Astrocyte (in vitro differentiated cells and primary cell): Measurements from ENCODE around the gene RSKR. TPM values are rescaled to one million over a fixed set of nuclear protein-coding genes. Genes with fewer than 3 reads are reported as not detected.

ENCODE experiments used
- DNase-seq: peaks from one replicate; pipeline ENCODE4 v3.0.0-alpha.2; 2010; ENCODE audit warnings: low read depth
- FAIRE-seq: peaks from 2 replicates; lab custom pipeline; 2011; peaks lifted over from hg19 to GRCh38; lab: Jason Lieb, UNC
- H2AFZ ChIP-seq: 2 replicates; pipeline ENCODE4 v1.6.0; 2012; ENCODE audit warnings: low read depth, low read length, inconsistent platforms
- H3K27ac ChIP-seq: 2 replicates; pipeline ENCODE4 v1.5.1; 2011; ENCODE audit warnings: low read depth, low read length, inconsistent platforms
- H3K27me3 ChIP-seq: 2 replicates; pipeline ENCODE4 v1.6.0; 2011; ENCODE audit warnings: low read length, inconsistent platforms; ENCODE audit not compliant: insufficient read depth
- H3K36me3 ChIP-seq: 2 replicates; pipeline ENCODE4 v1.5.1; 2011; ENCODE audit warnings: low read length, inconsistent platforms; ENCODE audit not compliant: insufficient read depth
- H3K4me1 ChIP-seq: 2 replicates; pipeline ENCODE4 v1.5.1; 2011; ENCODE audit warnings: low read length, inconsistent platforms; ENCODE audit not compliant: insufficient read depth
- H3K4me2 ChIP-seq: 2 replicates; pipeline ENCODE4 v1.6.0; 2012; ENCODE audit warnings: low read length, inconsistent platforms
- H3K4me3 ChIP-seq: 2 replicates; pipeline ENCODE4 v1.5.1; 2011; ENCODE audit warnings: low read depth, mild to moderate bottlenecking, low read length, inconsistent platforms; ENCODE audit not compliant: insufficient read depth
- H3K79me2 ChIP-seq: 2 replicates; pipeline ENCODE4 v1.6.0; 2012; ENCODE audit warnings: mild to moderate bottlenecking, low read length, inconsistent platforms; ENCODE audit not compliant: insufficient read depth
- H3K9ac ChIP-seq: 2 replicates; pipeline ENCODE4 v1.6.0; 2012; ENCODE audit warnings: mild to moderate bottlenecking, low read length, inconsistent platforms
- H3K9me3 ChIP-seq: 2 replicates; pipeline ENCODE4 v1.5.1; 2012; ENCODE audit warnings: low read depth, mild to moderate bottlenecking, low read length, inconsistent platforms; ENCODE audit not compliant: insufficient read depth
- H4K20me1 ChIP-seq: 2 replicates; pipeline ENCODE4 v1.6.0; 2012; ENCODE audit warnings: low read length, inconsistent platforms; ENCODE audit not compliant: insufficient read depth
- H3K27ac Mint-ChIP-seq: one replicate; pipeline ENCODE4 v1.8.0; 2021; ENCODE audit warnings: mild to moderate bottlenecking, mixed read lengths; ENCODE audit not compliant: unreplicated experiment
- H3K27me3 Mint-ChIP-seq: one replicate; pipeline ENCODE4 v1.8.0; 2021; ENCODE audit warnings: low read depth, mixed read lengths; ENCODE audit not compliant: unreplicated experiment
- H3K36me3 Mint-ChIP-seq: one replicate; pipeline ENCODE4 v1.8.0; 2021; ENCODE audit warnings: low read depth, mixed read lengths; ENCODE audit not compliant: unreplicated experiment
- H3K4me1 Mint-ChIP-seq: one replicate; pipeline ENCODE4 v1.8.0; 2021; ENCODE audit warnings: low read depth, mixed read lengths; ENCODE audit not compliant: unreplicated experiment
- H3K4me3 Mint-ChIP-seq: one replicate; pipeline ENCODE4 v1.8.0; 2021; ENCODE audit warnings: mild to moderate bottlenecking, moderate library complexity, mixed read lengths; ENCODE audit not compliant: unreplicated experiment
- H3K9me3 Mint-ChIP-seq: one replicate; pipeline ENCODE4 v1.8.0; 2021; ENCODE audit warnings: mild to moderate bottlenecking, mixed read lengths; ENCODE audit not compliant: unreplicated experiment
- CTCF ChIP-seq: IDR thresholded peaks from 2 replicates; pipeline ENCODE4 v1.5.1; 2011; ENCODE audit warnings: low read depth, mild to moderate bottlenecking, inconsistent platforms, low read length, moderate library complexity; ENCODE audit not compliant: insufficient read depth
- EZH2 ChIP-seq: IDR thresholded peaks from 2 replicates; pipeline ENCODE4 v1.6.1; 2012; ENCODE audit warnings: mild to moderate bottlenecking, low read length, inconsistent platforms; ENCODE audit not compliant: insufficient read depth
- total RNA-seq: library from RNA; stranded (reverse); gene quantifications from 2 replicates; pipeline ENCODE4 v1.2.1, GENCODE V29; 2021

The RSKR gene
- total RNA-seq, 1 donor from 2014 or later: 13.5 TPM

GRCh38 chr17:28584434-28584833, 29.6 kb downstream of the RSKR start:
- Mint-ChIP-seq H3K27ac (no peak overlapping the region), H3K9me3 (no peaks in the 10 kb centered on the region), H3K36me3 (peaks cover 24% of the 10 kb centered on the region), H3K4me3 (no peak overlapping the region), H3K4me1 (no peaks in the 10 kb centered on the region), H3K27me3 (peaks cover 5% of the 10 kb centered on the region)
- Histone ChIP-seq H3K4me2 (no peak overlapping the region), H3K9me3 (no peaks in the 10 kb centered on the region), H3K27ac (no peak overlapping the region), H3K9ac (no peak overlapping the region), H3K27me3 (no peaks in the 10 kb centered on the region), H3K79me2 (no peaks in the 10 kb centered on the region), H3K4me3 (no peak overlapping the region), H4K20me1 (no peaks in the 10 kb centered on the region), H3K4me1 (no peaks in the 10 kb centered on the region), H3K36me3 (peaks cover 47% of the 10 kb centered on the region), H2AFZ (no peak overlapping the region)
- TF ChIP-seq EZH2: no peak
- no peak for TF ChIP-seq CTCF
- FAIRE-seq (no peak), DNase-seq (no peak)

- Histone ChIP-seq H2AFZ (no peak overlapping the region), H3K27me3 (no peaks in the 10 kb centered on the region), H3K9me3 (no peaks in the 10 kb centered on the region), H3K4me1 (no peaks in the 10 kb centered on the region), H4K20me1 (no peaks in the 10 kb centered on the region), H3K79me2 (no peaks in the 10 kb centered on the region), H3K27ac (no peak overlapping the region), H3K36me3 (peaks cover 60% of the 10 kb centered on the region), H3K4me3 (no peak overlapping the region), H3K4me2 (no peak overlapping the region), H3K9ac (no peak overlapping the region)
- TF ChIP-seq CTCF (no peak), EZH2 (no peak)
- Mint-ChIP-seq H3K27me3 (peaks cover 5% of the 10 kb centered on the region), H3K27ac (no peak overlapping the region), H3K4me1 (no peaks in the 10 kb centered on the region), H3K4me3 (no peak overlapping the region), H3K36me3 (peaks cover 28% of the 10 kb centered on the region), H3K9me3 (no peaks in the 10 kb centered on the region)
- FAIRE-seq (no peak), DNase-seq (no peak)
Observed at GRCh38 chr17:28582513-28582912, 31.5 kb downstream of the RSKR start.

- H3K4me3 ChIP-seq: no peak overlapping the region
- Mint-ChIP-seq H3K27me3 (peaks cover 5% of the 10 kb centered on the region), H3K27ac (no peak overlapping the region), H3K36me3 (peaks cover 24% of the 10 kb centered on the region), H3K4me3 (no peak overlapping the region), H3K4me1 (no peaks in the 10 kb centered on the region), H3K9me3 (no peaks in the 10 kb centered on the region)
- H3K36me3 ChIP-seq: peaks cover 58% of the 10 kb centered on the region
- TF ChIP-seq EZH2 (no peak), CTCF (no peak)
- no peaks in the 10 kb centered on the region for H3K4me1 ChIP-seq
- H2AFZ ChIP-seq: no peak overlapping the region
- H3K4me2 ChIP-seq: no peak overlapping the region
- no peaks in the 10 kb centered on the region for H3K27me3 ChIP-seq
- no peak for DNase-seq
- no peaks in the 10 kb centered on the region for H3K9me3 ChIP-seq
- no peak for FAIRE-seq
- H3K27ac ChIP-seq: no peak overlapping the region
- H3K79me2 ChIP-seq: no peaks in the 10 kb centered on the region
- H4K20me1 ChIP-seq: peaks cover under 1% of the 10 kb centered on the region
- no peak overlapping the region for H3K9ac ChIP-seq
Observed at GRCh38 chr17:28580959-28581358, 33.0 kb downstream of the RSKR start.
